Astrocyte (in vitro differentiated cells and primary cell): ENCODE measurements around the gene FASN. TPM values are rescaled to one million over a fixed set of nuclear protein-coding genes. Genes with fewer than 3 reads are reported as not detected.

Experiments used
- DNase-seq: peaks from one replicate; pipeline ENCODE4 v3.0.0-alpha.2; 2010; ENCODE audit warnings: low read depth
- FAIRE-seq: peaks from 2 replicates; lab custom pipeline; 2011; peaks lifted over from hg19 to GRCh38; lab: Jason Lieb, UNC
- H2AFZ ChIP-seq: 2 replicates; pipeline ENCODE4 v1.6.0; 2012; ENCODE audit warnings: low read depth, low read length, inconsistent platforms
- H3K27ac ChIP-seq: 2 replicates; pipeline ENCODE4 v1.5.1; 2011; ENCODE audit warnings: low read depth, low read length, inconsistent platforms
- H3K27me3 ChIP-seq: 2 replicates; pipeline ENCODE4 v1.6.0; 2011; ENCODE audit warnings: low read length, inconsistent platforms; ENCODE audit not compliant: insufficient read depth
- H3K36me3 ChIP-seq: 2 replicates; pipeline ENCODE4 v1.5.1; 2011; ENCODE audit warnings: low read length, inconsistent platforms; ENCODE audit not compliant: insufficient read depth
- H3K4me1 ChIP-seq: 2 replicates; pipeline ENCODE4 v1.5.1; 2011; ENCODE audit warnings: low read length, inconsistent platforms; ENCODE audit not compliant: insufficient read depth
- H3K4me2 ChIP-seq: 2 replicates; pipeline ENCODE4 v1.6.0; 2012; ENCODE audit warnings: low read length, inconsistent platforms
- H3K4me3 ChIP-seq: 2 replicates; pipeline ENCODE4 v1.5.1; 2011; ENCODE audit warnings: low read depth, mild to moderate bottlenecking, low read length, inconsistent platforms; ENCODE audit not compliant: insufficient read depth
- H3K79me2 ChIP-seq: 2 replicates; pipeline ENCODE4 v1.6.0; 2012; ENCODE audit warnings: mild to moderate bottlenecking, low read length, inconsistent platforms; ENCODE audit not compliant: insufficient read depth
- H3K9ac ChIP-seq: 2 replicates; pipeline ENCODE4 v1.6.0; 2012; ENCODE audit warnings: mild to moderate bottlenecking, low read length, inconsistent platforms
- H3K9me3 ChIP-seq: 2 replicates; pipeline ENCODE4 v1.5.1; 2012; ENCODE audit warnings: low read depth, mild to moderate bottlenecking, low read length, inconsistent platforms; ENCODE audit not compliant: insufficient read depth
- H4K20me1 ChIP-seq: 2 replicates; pipeline ENCODE4 v1.6.0; 2012; ENCODE audit warnings: low read length, inconsistent platforms; ENCODE audit not compliant: insufficient read depth
- H3K27ac Mint-ChIP-seq: one replicate; pipeline ENCODE4 v1.8.0; 2021; ENCODE audit warnings: mild to moderate bottlenecking, mixed read lengths; ENCODE audit not compliant: unreplicated experiment
- H3K27me3 Mint-ChIP-seq: one replicate; pipeline ENCODE4 v1.8.0; 2021; ENCODE audit warnings: low read depth, mixed read lengths; ENCODE audit not compliant: unreplicated experiment
- H3K36me3 Mint-ChIP-seq: one replicate; pipeline ENCODE4 v1.8.0; 2021; ENCODE audit warnings: low read depth, mixed read lengths; ENCODE audit not compliant: unreplicated experiment
- H3K4me1 Mint-ChIP-seq: one replicate; pipeline ENCODE4 v1.8.0; 2021; ENCODE audit warnings: low read depth, mixed read lengths; ENCODE audit not compliant: unreplicated experiment
- H3K4me3 Mint-ChIP-seq: one replicate; pipeline ENCODE4 v1.8.0; 2021; ENCODE audit warnings: mild to moderate bottlenecking, moderate library complexity, mixed read lengths; ENCODE audit not compliant: unreplicated experiment
- H3K9me3 Mint-ChIP-seq: one replicate; pipeline ENCODE4 v1.8.0; 2021; ENCODE audit warnings: mild to moderate bottlenecking, mixed read lengths; ENCODE audit not compliant: unreplicated experiment
- CTCF ChIP-seq: IDR thresholded peaks from 2 replicates; pipeline ENCODE4 v1.5.1; 2011; ENCODE audit warnings: low read depth, mild to moderate bottlenecking, inconsistent platforms, low read length, moderate library complexity; ENCODE audit not compliant: insufficient read depth
- EZH2 ChIP-seq: IDR thresholded peaks from 2 replicates; pipeline ENCODE4 v1.6.1; 2012; ENCODE audit warnings: mild to moderate bottlenecking, low read length, inconsistent platforms; ENCODE audit not compliant: insufficient read depth
- total RNA-seq: library from RNA; stranded (reverse); gene quantifications from 2 replicates; pipeline ENCODE4 v1.2.1, GENCODE V29; 2021

The FASN gene
- total RNA-seq, 1 donor from 2014 or later: 203 TPM

GRCh38 chr17:82077617-82078358 is 20.2 kb downstream of the FASN start:
- no peak overlapping the region for H3K9ac ChIP-seq
- Mint-ChIP-seq H3K9me3 (no peaks in the 10 kb centered on the region), H3K27me3 (peaks cover 3% of the 10 kb centered on the region), H3K4me3 (no peak overlapping the region), H3K4me1 (no peaks in the 10 kb centered on the region), H3K36me3 (peaks cover 2% of the 10 kb centered on the region), H3K27ac (no peak overlapping the region)
- no peaks in the 10 kb centered on the region for H3K9me3 ChIP-seq
- FAIRE-seq (no peak), DNase-seq (no peak)
- no peak overlapping the region for H2AFZ ChIP-seq
- no peak overlapping the region for H3K4me2 ChIP-seq
- H3K4me1 ChIP-seq: no peaks in the 10 kb centered on the region
- TF ChIP-seq CTCF: no peak
- no peak for TF ChIP-seq EZH2
- no peaks in the 10 kb centered on the region for H3K79me2 ChIP-seq
- no peak overlapping the region for H3K27ac ChIP-seq
- no peaks in the 10 kb centered on the region for H3K27me3 ChIP-seq
- no peak overlapping the region for H3K4me3 ChIP-seq
- H4K20me1 ChIP-seq: peaks cover 36% of the 10 kb centered on the region
- no peaks in the 10 kb centered on the region for H3K36me3 ChIP-seq

- no peak for DNase-seq
- peaks cover 3% of the 10 kb centered on the region for H3K27me3 Mint-ChIP-seq
- Histone ChIP-seq H3K27me3 (no peaks in the 10 kb centered on the region), H2AFZ (no peak overlapping the region), H3K9ac (no peak overlapping the region), H3K79me2 (no peaks in the 10 kb centered on the region), H4K20me1 (peaks cover 32% of the 10 kb centered on the region), H3K4me3 (no peak overlapping the region), H3K4me2 (no peak overlapping the region), H3K36me3 (no peaks in the 10 kb centered on the region), H3K4me1 (no peaks in the 10 kb centered on the region), H3K27ac (no peak overlapping the region), H3K9me3 (no peaks in the 10 kb centered on the region)
- no peak overlapping the region for H3K27ac Mint-ChIP-seq
- peaks cover 2% of the 10 kb centered on the region for H3K36me3 Mint-ChIP-seq
- no peaks in the 10 kb centered on the region for H3K4me1 Mint-ChIP-seq
- TF ChIP-seq CTCF (no peak), EZH2 (no peak)
- no peaks in the 10 kb centered on the region for H3K9me3 Mint-ChIP-seq
- no peak for FAIRE-seq
- H3K4me3 Mint-ChIP-seq: no peak overlapping the region
Observed at GRCh38 chr17:82076785-82077591, 21.0 kb downstream of the FASN start.
